Measurements from ENCODE around the gene RBP5.

RBP5 gene

DNA sequence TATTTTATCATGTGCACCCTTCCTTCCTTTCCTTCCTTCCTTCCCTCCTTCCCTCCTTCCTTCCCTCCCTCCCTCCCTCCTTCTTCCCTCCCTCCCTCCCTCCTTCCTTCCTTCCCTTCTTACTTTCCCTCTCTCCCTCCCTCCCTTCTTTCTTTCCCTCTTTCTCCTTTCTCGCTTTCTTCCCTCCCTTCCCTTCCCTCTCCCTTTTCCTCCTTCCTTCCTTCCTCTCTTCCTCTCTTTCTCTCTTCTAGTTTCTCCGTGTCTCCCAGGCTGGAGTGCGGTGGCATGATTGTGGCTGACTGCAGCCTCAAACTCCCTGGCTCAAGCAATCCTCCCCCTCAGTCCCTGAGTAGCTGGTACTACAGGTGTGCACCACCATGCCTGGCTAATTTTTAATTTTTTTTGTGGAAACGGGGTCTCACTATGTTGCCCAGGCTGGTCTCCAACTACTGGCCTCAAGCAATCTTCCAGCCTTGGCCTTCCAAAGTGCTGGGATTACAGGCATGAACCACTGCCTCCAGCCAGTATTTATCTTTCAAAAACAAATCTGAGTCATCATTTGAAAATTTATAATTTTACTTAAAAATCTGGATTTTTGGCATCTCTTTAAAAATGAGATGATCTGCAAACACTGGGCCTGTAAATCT is 27.5 kb downstream of the RBP5 start:
- TF ChIP-seq, protein P1, sequence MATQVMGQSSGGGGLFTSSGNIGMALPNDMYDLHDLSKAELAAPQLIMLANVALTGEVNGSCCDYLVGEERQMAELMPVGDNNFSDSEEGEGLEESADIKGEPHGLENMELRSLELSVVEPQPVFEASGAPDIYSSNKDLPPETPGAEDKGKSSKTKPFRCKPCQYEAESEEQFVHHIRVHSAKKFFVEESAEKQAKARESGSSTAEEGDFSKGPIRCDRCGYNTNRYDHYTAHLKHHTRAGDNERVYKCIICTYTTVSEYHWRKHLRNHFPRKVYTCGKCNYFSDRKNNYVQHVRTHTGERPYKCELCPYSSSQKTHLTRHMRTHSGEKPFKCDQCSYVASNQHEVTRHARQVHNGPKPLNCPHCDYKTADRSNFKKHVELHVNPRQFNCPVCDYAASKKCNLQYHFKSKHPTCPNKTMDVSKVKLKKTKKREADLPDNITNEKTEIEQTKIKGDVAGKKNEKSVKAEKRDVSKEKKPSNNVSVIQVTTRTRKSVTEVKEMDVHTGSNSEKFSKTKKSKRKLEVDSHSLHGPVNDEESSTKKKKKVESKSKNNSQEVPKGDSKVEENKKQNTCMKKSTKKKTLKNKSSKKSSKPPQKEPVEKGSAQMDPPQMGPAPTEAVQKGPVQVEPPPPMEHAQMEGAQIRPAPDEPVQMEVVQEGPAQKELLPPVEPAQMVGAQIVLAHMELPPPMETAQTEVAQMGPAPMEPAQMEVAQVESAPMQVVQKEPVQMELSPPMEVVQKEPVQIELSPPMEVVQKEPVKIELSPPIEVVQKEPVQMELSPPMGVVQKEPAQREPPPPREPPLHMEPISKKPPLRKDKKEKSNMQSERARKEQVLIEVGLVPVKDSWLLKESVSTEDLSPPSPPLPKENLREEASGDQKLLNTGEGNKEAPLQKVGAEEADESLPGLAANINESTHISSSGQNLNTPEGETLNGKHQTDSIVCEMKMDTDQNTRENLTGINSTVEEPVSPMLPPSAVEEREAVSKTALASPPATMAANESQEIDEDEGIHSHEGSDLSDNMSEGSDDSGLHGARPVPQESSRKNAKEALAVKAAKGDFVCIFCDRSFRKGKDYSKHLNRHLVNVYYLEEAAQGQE (IDR thresholded peaks at IDR 0.05; ENCODE audit: insufficient replicate concordance, low read depth) = no peak
- TF ChIP-seq POLR2AphosphoS5 (IDR thresholded peaks at IDR 0.05; ENCODE audit: low read depth) = no peak
- no peak for TF ChIP-seq SPI1 (IDR thresholded peaks at IDR 0.05; ENCODE audit: borderline replicate concordance, low read depth)
- TF ChIP-seq, protein P2, sequence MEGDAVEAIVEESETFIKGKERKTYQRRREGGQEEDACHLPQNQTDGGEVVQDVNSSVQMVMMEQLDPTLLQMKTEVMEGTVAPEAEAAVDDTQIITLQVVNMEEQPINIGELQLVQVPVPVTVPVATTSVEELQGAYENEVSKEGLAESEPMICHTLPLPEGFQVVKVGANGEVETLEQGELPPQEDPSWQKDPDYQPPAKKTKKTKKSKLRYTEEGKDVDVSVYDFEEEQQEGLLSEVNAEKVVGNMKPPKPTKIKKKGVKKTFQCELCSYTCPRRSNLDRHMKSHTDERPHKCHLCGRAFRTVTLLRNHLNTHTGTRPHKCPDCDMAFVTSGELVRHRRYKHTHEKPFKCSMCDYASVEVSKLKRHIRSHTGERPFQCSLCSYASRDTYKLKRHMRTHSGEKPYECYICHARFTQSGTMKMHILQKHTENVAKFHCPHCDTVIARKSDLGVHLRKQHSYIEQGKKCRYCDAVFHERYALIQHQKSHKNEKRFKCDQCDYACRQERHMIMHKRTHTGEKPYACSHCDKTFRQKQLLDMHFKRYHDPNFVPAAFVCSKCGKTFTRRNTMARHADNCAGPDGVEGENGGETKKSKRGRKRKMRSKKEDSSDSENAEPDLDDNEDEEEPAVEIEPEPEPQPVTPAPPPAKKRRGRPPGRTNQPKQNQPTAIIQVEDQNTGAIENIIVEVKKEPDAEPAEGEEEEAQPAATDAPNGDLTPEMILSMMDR (IDR thresholded peaks at IDR 0.05; ENCODE audit: insufficient read depth, low read length) = no peak
- TF ChIP-seq GABPA (IDR thresholded peaks at IDR 0.05; ENCODE audit: low read depth) = no peak
- no peak for DNase-seq (ENCODE audit: low read depth in 1 of 2, low spot score in 1 of 2)
- Histone ChIP-seq H3K4me3 (replicated peaks; ENCODE audit: insufficient read depth, low read length) (no peak overlapping the region), H3K27me3 (ENCODE audit: insufficient read depth, poor library complexity, severe bottlenecking) (no peaks in the 10 kb centered on the region), H3K27ac (replicated peaks) (no peak overlapping the region)

DNA sequence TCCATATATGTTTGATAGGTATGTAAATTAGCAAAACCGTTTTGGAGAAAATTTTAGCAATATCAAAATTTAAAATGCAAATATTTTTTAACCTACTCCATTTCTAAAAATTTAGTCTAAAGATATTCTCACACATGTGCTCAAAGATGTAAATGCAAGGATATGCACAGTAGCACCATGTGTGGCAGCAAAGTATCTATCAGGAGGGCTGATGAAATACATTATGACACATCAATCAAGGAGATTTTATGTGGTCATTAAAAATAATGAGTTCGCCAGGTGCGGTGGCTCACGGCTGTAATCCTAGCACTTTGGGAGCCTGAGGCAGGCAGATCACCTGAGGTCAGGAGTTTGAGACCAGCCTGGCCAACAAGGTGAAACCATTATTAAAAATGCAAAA is 28.4 kb downstream of the RBP5 start:
- no peak for DNase-seq (ENCODE audit: low read depth in 1 of 2, low spot score in 1 of 2)
- Histone ChIP-seq H3K27me3 (ENCODE audit: insufficient read depth, poor library complexity, severe bottlenecking) (no peaks in the 10 kb centered on the region), H3K4me3 (replicated peaks; ENCODE audit: insufficient read depth, low read length) (no peak overlapping the region), H3K27ac (replicated peaks) (no peak overlapping the region)
- TF ChIP-seq POLR2AphosphoS5 (IDR thresholded peaks at IDR 0.05; ENCODE audit: low read depth) = no peak
- TF ChIP-seq SPI1 (IDR thresholded peaks at IDR 0.05; ENCODE audit: borderline replicate concordance, low read depth) = no peak
- TF ChIP-seq, protein P1 (IDR thresholded peaks at IDR 0.05; ENCODE audit: insufficient replicate concordance, low read depth) = no peak
- TF ChIP-seq GABPA (IDR thresholded peaks at IDR 0.05; ENCODE audit: low read depth) = no peak
- TF ChIP-seq, protein P2 (IDR thresholded peaks at IDR 0.05; ENCODE audit: insufficient read depth, low read length) = no peak

DNA sequence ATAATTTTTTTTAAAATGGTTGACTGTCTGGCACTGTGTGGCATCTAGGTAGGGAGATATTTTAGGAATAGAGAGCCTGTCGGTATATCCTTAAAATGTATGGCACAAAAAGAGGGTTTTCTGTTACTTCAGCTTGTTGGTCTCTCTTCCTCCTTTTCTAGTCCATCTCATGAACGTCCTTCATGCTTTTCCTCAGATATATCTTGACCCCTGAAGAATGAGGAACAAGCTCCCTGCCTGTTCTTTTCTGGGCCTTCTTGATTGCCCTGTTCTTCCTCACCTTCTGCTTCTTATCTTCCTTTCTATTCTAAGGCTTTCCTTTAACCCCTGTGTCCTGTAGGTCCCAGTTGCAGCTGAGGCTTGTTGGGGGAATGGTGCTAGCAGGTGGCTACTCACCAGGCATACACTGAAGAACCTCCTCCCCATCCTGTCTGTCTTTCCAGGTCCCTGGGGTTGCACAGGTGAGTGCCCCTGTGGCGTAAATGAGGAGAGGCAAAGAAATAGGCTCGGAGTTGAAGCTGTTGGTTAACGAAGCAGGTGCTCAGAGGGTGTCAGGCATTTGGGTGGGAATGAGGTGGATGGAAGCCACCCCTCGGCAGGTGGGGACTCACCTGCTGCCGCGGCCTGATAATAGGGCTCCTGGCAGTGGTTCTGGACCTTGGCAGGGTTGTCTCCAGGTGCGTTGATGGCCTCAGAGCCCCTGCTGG is 29.2 kb downstream of the RBP5 start:
- no peaks in the 10 kb centered on the region for H3K27me3 ChIP-seq (ENCODE audit: insufficient read depth, poor library complexity, severe bottlenecking)
- TF ChIP-seq SPI1 (IDR thresholded peaks at IDR 0.05; ENCODE audit: borderline replicate concordance, low read depth) (peak; percentile 53; the same call in 1 of the 2 replicates), GABPA (IDR thresholded peaks at IDR 0.05; ENCODE audit: low read depth) (no peak), POLR2AphosphoS5 (IDR thresholded peaks at IDR 0.05; ENCODE audit: low read depth) (no peak)
- TF ChIP-seq, protein P2 (IDR thresholded peaks at IDR 0.05; ENCODE audit: insufficient read depth, low read length) = no peak
- TF ChIP-seq, protein P1 (IDR thresholded peaks at IDR 0.05; ENCODE audit: insufficient replicate concordance, low read depth) = no peak
- H3K27ac ChIP-seq (replicated peaks) = no peak overlapping the region
- H3K4me3 ChIP-seq (replicated peaks; ENCODE audit: insufficient read depth, low read length) = no peak overlapping the region
- DNase-seq (ENCODE audit: low read depth in 1 of 2, low spot score in 1 of 2) = peak in 1 of 2 experiments; percentile 47

Measured in HL-60 (cell line).